Loucy (cell line): ENCODE measurements around the gene UBN1.

ENCODE experiments used
- H2AFZ ChIP-seq: fragments of 200-600 bp; sonication (generic); 2 replicates; pipeline ENCODE4 v1.6.0; 2016; ENCODE audit warnings: antibody characterized with exemption, mild to moderate bottlenecking, low read length, moderate library complexity
- H3F3A ChIP-seq: fragments of 200-600 bp; 2 replicates; pipeline ENCODE4 v1.6.0; 2016; ENCODE audit warnings: antibody characterized with exemption, low read depth, mild to moderate bottlenecking
- H3K27me3 ChIP-seq: fragments of 200-600 bp; sonication (generic); 2 replicates; pipeline ENCODE4 v1.6.1; 2014; ENCODE audit warnings: low read length, mild to moderate bottlenecking; ENCODE audit not compliant: insufficient read depth, poor library complexity, severe bottlenecking
- H3K36me3 ChIP-seq: fragments of 200-600 bp; sonication (generic); 2 replicates; pipeline ENCODE4 v1.6.1; 2016; ENCODE audit warnings: low read length; ENCODE audit not compliant: insufficient read depth
- H3K4me1 ChIP-seq: fragments of 200-600 bp; sonication (generic); 2 replicates; pipeline ENCODE4 v1.5.1; 2014; ENCODE audit warnings: low read length, mild to moderate bottlenecking; ENCODE audit not compliant: insufficient read depth, poor library complexity, severe bottlenecking
- H3K4me2 ChIP-seq: fragments of 200-600 bp; sonication (generic); 2 replicates; pipeline ENCODE4 v1.6.0; 2014; ENCODE audit warnings: antibody characterized with exemption, low read length, low read depth, mild to moderate bottlenecking; ENCODE audit not compliant: poor library complexity, severe bottlenecking
- H3K4me3 ChIP-seq: fragments of 200-600 bp; sonication (generic); 2 replicates; pipeline ENCODE4 v1.5.1; 2014; ENCODE audit warnings: low read length, mild to moderate bottlenecking, mixed read lengths; ENCODE audit not compliant: poor library complexity, severe bottlenecking
- H3K79me2 ChIP-seq: fragments of 200-600 bp; sonication (generic); 2 replicates; pipeline ENCODE4 v1.6.1; 2014; ENCODE audit warnings: low read length; ENCODE audit not compliant: insufficient read depth
- H3K9ac ChIP-seq: fragments of 200-600 bp; sonication (generic); 2 replicates; pipeline ENCODE4 v1.6.0; 2014; ENCODE audit warnings: mild to moderate bottlenecking, low read depth, low read length, moderate library complexity; ENCODE audit not compliant: poor library complexity, severe bottlenecking
- H3K9me2 ChIP-seq: fragments of 200-600 bp; sonication (generic); replicated peaks from 2 replicates; pipeline ENCODE4 v1.6.1; 2016; ENCODE audit warnings: low read depth, low read length, mixed read lengths
- H3K9me3 ChIP-seq: fragments of 200-600 bp; sonication (generic); 2 replicates; pipeline ENCODE4 v1.6.1; 2014; ENCODE audit warnings: mild to moderate bottlenecking, antibody characterized with exemption, low read length, low read depth; ENCODE audit not compliant: insufficient read depth
- H4K20me1 ChIP-seq: fragments of 200-600 bp; sonication (generic); 2 replicates; pipeline ENCODE4 v1.6.0; 2014; ENCODE audit warnings: antibody characterized with exemption, low read length, mild to moderate bottlenecking; ENCODE audit not compliant: insufficient read depth, poor library complexity, severe bottlenecking
- EZH2phosphoT487 ChIP-seq: fragments of 200-600 bp; IDR thresholded peaks from 2 replicates; pipeline ENCODE4 v1.6.1; 2018; ENCODE audit warnings: antibody characterized with exemption, mild to moderate bottlenecking, moderate library complexity, borderline replicate concordance
- TF ChIP-seq, protein P1 (sequence below): fragments of 200-600 bp; sonication (generic); conservative IDR thresholded peaks from 2 replicates; pipeline ENCODE4 v1.5.1; 2014; ENCODE audit warnings: mild to moderate bottlenecking, antibody characterized with exemption, low read length

The UBN1 gene

DNA sequence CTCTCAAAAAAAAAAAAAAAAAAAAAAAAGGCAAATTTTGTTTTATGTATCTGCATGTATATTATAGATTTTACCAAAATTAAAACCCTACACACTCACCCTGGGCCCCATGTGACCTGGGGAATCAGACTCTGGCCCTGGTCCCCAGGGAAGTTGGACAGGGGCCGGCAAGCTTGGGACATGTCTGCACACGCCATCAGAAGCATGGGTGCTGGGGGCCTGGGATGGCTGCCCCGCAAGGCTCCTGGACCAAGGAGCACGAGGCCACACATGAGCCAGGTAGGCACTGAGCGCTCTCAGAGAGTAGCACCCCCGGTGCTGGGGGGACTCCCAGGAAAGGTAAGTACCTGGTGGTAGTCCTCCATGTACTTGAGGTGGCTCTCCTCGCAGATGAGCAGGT is 50.0 kb downstream of the UBN1 start:
- Histone ChIP-seq H3K36me3 (no peaks in the 10 kb centered on the region), H3K9me2 (no peaks in the 10 kb centered on the region), H3K4me2 (no peak overlapping the region), H2AFZ (no peak overlapping the region), H3K4me1 (no peaks in the 10 kb centered on the region), H4K20me1 (no peaks in the 10 kb centered on the region), H3K9me3 (no peaks in the 10 kb centered on the region), H3K4me3 (no peak overlapping the region), H3K79me2 (no peaks in the 10 kb centered on the region), H3F3A (no peaks in the 10 kb centered on the region), H3K27me3 (no peaks in the 10 kb centered on the region), H3K9ac (no peak overlapping the region)
- TF ChIP-seq EZH2phosphoT487: no peak
- TF ChIP-seq, protein P1, sequence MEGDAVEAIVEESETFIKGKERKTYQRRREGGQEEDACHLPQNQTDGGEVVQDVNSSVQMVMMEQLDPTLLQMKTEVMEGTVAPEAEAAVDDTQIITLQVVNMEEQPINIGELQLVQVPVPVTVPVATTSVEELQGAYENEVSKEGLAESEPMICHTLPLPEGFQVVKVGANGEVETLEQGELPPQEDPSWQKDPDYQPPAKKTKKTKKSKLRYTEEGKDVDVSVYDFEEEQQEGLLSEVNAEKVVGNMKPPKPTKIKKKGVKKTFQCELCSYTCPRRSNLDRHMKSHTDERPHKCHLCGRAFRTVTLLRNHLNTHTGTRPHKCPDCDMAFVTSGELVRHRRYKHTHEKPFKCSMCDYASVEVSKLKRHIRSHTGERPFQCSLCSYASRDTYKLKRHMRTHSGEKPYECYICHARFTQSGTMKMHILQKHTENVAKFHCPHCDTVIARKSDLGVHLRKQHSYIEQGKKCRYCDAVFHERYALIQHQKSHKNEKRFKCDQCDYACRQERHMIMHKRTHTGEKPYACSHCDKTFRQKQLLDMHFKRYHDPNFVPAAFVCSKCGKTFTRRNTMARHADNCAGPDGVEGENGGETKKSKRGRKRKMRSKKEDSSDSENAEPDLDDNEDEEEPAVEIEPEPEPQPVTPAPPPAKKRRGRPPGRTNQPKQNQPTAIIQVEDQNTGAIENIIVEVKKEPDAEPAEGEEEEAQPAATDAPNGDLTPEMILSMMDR: no peak

DNA sequence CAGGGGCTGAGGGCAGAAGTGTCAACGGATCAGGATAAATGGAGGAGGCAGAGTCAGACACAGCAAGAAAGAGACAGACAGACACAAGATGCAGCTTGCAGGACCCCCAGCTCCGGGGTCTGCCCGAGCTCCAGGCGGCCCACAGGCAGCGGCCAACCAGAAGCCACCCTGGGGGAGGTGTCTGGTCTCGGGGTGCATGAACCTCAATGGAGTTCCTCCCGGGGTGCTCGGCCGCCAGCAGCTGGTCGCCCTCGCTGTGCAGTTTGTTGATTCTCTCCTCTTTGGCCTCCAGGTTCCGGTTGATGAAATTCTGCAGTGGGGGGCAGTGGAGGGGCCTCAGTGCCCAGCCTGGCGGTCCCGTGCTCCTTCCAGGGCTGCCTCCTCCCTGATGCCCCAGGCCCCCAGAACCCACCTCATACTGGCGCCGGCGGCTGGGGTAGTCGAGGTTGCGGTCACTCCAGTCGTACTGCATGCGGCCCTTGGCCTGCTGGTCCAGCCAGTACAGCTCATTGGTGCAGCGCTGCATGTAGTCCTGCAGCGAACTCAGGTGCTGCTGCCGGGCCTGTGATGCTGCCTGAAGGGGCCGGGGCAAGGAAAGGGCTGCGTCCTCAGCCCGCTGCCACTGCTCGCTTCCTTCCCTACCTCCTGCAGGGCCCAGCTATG is 51.7 kb downstream of the UBN1 start:
- no peak for TF ChIP-seq EZH2phosphoT487
- TF ChIP-seq, protein P1: no peak
- H3K9me2 ChIP-seq: no peaks in the 10 kb centered on the region
- no peaks in the 10 kb centered on the region for H3K27me3 ChIP-seq
- H3K4me2 ChIP-seq: no peak overlapping the region
- H4K20me1 ChIP-seq: no peaks in the 10 kb centered on the region
- H3K9me3 ChIP-seq: no peaks in the 10 kb centered on the region
- no peaks in the 10 kb centered on the region for H3K79me2 ChIP-seq
- H3K9ac ChIP-seq: no peak overlapping the region
- H3K4me3 ChIP-seq: no peak overlapping the region
- no peaks in the 10 kb centered on the region for H3K4me1 ChIP-seq
- H2AFZ ChIP-seq: no peak overlapping the region
- no peaks in the 10 kb centered on the region for H3F3A ChIP-seq
- H3K36me3 ChIP-seq: no peaks in the 10 kb centered on the region

DNA sequence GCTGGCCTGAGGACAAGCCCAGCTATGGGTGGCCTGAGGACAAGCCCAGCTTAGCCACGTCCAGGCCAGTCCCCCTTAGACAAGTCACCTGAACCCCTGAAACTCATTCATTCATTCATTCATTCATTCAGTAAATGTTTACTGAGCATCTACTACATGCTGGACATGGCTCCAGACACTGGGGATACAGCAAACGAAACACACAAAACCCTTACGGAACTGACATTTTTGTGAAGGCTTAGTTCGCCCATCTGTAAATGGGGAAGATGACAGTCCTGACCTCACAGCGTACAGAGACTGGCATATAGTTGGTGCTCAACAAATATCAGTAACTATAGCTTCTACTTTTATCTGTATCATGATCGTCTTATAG is 52.2 kb downstream of the UBN1 start:
- Histone ChIP-seq H3K9me3 (no peaks in the 10 kb centered on the region), H3K79me2 (no peaks in the 10 kb centered on the region), H3F3A (no peaks in the 10 kb centered on the region), H4K20me1 (no peaks in the 10 kb centered on the region), H3K27me3 (no peaks in the 10 kb centered on the region), H3K4me2 (no peak overlapping the region), H2AFZ (no peak overlapping the region), H3K4me3 (no peak overlapping the region), H3K9ac (no peak overlapping the region), H3K4me1 (no peaks in the 10 kb centered on the region), H3K36me3 (no peaks in the 10 kb centered on the region), H3K9me2 (no peaks in the 10 kb centered on the region)
- TF ChIP-seq, protein P1: no peak
- no peak for TF ChIP-seq EZH2phosphoT487
